Stimulated activated naive CD8-positive, alpha-beta T cell treated with anti-CD3 and anti-CD28 coated beads, Interleukin-15, amount 100 ng/mL, for 72 hours (primary cell): ENCODE results near the gene SUMO4.

Source experiments
- ATAC-seq: fragments of 150-1000 bp; cut with Tn5 transposase; 2 replicates; pipeline ENCODE4 v1.10.0; 2021; ENCODE audit warnings: mild to moderate bottlenecking, moderate library complexity
- DNase-seq, 2 donors: peaks; one replicate each; pipeline ENCODE4 v3.0.0; 2021 to 2022
- H3K27ac Mint-ChIP-seq, 2 donors: one replicate each; pipeline ENCODE4 v1.8.0; 2022; ENCODE audit warnings: mild to moderate bottlenecking in 2 of 2, mixed read lengths in 2 of 2, moderate library complexity in 2 of 2
- H3K27me3 Mint-ChIP-seq: one replicate; pipeline ENCODE4 v1.8.0; 2022; ENCODE audit warnings: mixed read lengths
- H3K4me1 Mint-ChIP-seq: one replicate; pipeline ENCODE4 v1.8.0; 2022; ENCODE audit warnings: mild to moderate bottlenecking, mixed read lengths
- H3K4me3 Mint-ChIP-seq, 2 donors: one replicate each; pipeline ENCODE4 v1.8.0; 2022; ENCODE audit warnings: mild to moderate bottlenecking in 2 of 2, mixed read lengths in 2 of 2, moderate library complexity in 1 of 2
- H3K9me3 Mint-ChIP-seq, 2 donors: one replicate each; pipeline ENCODE4 v1.8.0; 2022; ENCODE audit warnings: mixed read lengths in 2 of 2

The SUMO4 gene

DNA sequence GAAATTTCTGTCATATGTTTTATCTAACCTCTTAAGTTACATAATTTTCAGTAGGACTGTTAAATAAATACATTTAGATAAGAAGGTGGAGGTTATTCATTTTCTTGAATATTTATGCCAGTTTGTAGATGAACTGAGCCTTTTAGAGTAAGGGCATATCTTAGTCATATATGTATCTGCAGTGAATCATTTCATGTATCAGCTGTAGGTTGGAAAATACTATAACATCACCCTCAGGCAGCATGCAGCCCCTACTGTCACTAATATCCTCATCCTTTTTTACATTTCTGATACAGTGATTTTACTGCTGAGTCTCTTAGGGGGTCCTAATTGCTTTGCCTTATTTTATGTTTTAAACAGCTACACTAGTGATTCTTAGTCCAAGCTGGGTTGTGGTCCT lies 19.5 kb upstream of the SUMO4 start:
- ATAC-seq = peak; percentile 98
- Mint-ChIP-seq H3K4me3 (no peak overlapping the region), H3K4me1 (peaks cover 60% of the 10 kb centered on the region), H3K9me3 (peaks cover 0 to under 1% of the 10 kb centered on the region in 2 donors), H3K27ac (no peak overlapping the region), H3K27me3 (no peaks in the 10 kb centered on the region)
- no peak for DNase-seq

DNA sequence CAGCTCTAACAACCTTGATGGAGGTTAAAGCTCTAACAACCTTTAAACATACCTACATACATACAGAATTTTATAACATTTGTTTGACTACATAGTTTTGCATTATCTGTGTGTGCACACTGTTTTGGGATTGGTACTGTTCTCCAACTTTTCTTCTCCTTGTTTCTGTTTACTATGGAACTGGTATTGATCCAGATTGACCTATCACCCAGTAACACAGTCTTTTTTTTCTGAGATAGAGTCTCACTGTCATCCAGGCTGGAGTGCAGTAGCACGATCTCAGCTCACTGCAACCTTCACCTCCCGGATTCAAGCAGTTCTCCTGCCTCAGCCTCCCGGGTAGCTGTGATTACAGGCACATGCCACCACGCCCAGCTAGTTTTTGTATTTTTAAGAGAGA lies 16.7 kb upstream of the SUMO4 start:
- no peaks in the 10 kb centered on the region for H3K27me3 Mint-ChIP-seq
- ATAC-seq (no peak), DNase-seq (no peak)
- H3K27ac Mint-ChIP-seq = peak overlapping the region in 1 of 2 donors; percentile 6
- peaks cover 69% of the 10 kb centered on the region for H3K4me1 Mint-ChIP-seq
- H3K9me3 Mint-ChIP-seq = peaks cover 16 to 17% of the 10 kb centered on the region in 2 donors
- no peak overlapping the region for H3K4me3 Mint-ChIP-seq

DNA sequence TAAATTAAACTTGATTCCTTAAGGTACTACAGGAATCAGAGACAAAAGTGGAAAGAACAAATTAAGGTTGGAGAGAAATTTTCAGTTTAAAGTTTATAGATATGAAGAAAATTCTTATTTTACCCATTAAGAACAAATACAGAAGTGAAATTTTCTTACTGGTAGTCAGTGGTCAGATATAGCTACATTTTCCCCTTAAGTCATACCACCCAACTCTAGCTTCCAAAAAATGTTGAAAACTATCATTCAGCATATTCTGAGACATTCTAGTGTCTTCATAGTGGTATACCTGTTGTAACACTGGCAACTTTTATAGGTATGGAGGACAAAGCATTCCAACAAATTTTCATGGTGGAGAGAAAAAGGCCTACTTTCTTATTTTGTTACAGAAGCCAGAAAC lies 15.6 kb upstream of the SUMO4 start:
- peaks cover 16 to 17% of the 10 kb centered on the region in 2 donors for H3K9me3 Mint-ChIP-seq
- no peak for ATAC-seq
- DNase-seq = no peak
- H3K4me3 Mint-ChIP-seq = no peak overlapping the region
- H3K27ac Mint-ChIP-seq = no peak overlapping the region
- H3K4me1 Mint-ChIP-seq = peaks cover 65% of the 10 kb centered on the region
- no peaks in the 10 kb centered on the region for H3K27me3 Mint-ChIP-seq

DNA sequence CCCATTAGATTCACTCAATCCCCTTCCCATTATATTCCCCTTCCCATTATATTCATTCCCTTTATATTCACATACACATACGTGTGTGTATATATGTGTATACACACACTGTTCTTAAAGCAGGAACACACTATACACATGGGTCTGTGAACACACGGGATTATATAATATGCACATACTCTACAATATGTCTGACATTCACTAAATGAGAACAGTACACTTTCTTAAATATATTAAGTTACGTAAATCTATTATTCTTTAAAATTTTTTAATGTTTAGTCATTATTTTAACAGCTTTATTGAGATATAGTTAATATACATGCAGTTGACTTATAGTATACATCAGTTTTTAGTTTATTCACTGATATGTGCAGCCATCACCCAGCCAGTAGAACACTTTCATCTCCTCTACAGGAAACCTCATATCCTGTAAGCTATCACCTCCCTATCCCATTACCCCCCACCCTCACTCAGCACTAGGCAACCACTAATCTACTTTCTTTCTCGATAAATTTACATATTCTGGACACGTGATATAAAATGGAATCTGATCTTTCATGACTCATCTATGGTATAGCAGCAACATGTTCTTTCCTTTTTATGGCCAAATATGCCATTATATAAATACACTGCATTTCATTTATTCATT lies 13.9 kb upstream of the SUMO4 start:
- Mint-ChIP-seq H3K4me3 (no peak overlapping the region), H3K9me3 (peaks cover 16 to 17% of the 10 kb centered on the region in 2 donors), H3K27ac (no peak overlapping the region), H3K4me1 (peaks cover 66% of the 10 kb centered on the region), H3K27me3 (no peaks in the 10 kb centered on the region)
- ATAC-seq = peak; percentile 82
- DNase-seq = no peak

DNA sequence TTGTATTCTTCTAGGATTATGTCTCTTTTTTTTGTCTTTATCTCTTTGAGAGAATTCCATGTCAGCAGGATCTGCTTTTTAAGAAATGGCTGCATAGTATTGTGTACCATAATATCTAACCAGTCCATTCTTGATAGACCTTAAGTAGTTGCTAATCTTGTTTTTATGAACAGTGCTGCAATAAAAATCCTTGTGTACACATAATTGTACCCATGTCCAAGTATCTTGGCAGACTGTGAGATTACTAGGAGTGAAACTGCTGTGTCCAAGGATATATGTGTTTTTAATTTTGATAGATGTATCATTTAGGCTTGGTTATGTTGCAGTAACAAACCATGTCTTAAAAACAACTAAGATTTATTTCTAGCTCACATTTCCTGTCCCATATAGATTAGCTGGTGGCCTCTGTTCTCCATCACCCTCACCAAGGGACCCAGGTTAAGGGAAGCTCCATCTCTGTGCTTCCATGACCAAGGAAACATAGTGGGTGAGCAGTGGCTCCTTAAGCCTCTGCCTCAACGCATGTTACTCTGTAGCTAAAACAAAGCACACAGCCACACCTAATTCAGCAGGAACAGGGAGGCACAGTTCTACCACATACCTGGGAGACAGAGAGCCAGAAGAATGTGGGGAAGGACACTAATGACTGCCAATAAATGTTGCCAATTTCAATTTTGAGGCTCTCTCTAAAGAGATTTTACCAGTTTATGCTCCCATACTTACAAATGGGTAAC lies 12.1 kb upstream of the SUMO4 start:
- no peak for DNase-seq
- no peak for ATAC-seq
- Mint-ChIP-seq H3K4me3 (no peak overlapping the region), H3K4me1 (peaks cover 67% of the 10 kb centered on the region), H3K9me3 (peaks cover 16 to 17% of the 10 kb centered on the region in 2 donors), H3K27ac (no peak overlapping the region), H3K27me3 (no peaks in the 10 kb centered on the region)

DNA sequence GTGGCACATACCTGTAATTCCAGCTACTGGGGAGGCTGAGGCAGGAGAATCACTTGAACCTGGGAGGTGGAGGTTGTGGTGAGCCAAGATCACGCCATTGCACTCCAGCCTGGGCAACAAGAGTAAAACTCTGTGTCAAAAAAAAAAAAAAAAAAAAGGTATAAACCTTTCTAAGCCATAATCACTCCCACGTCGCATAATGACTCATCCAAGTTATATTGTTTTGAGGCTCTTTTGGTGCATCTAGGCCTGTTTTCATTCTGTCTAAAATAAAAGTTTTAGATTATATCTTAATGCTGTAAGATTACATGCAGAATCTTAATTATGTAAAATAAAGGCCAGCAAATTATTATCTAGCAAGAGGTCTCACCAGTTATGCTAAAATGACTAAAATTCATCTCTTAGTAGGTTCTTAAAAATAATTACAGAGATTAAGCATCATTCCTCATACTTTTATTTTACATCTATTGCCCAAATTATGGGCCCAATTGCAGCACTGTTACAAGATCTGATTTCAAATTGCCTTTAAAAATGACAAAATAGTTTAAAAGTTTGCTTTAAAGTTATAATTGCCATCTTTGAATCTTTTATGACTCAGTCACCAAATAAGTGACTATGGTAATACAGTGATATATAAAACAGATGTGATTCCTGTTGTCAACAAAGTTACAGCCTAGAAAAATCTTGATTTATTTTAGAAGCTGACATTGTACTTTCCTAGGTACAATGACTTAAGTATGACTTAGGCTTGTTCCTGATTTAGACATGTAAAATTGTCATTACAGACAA lies 10.4 kb upstream of the SUMO4 start:
- peaks cover 77% of the 10 kb centered on the region for H3K4me1 Mint-ChIP-seq
- no peak overlapping the region for H3K4me3 Mint-ChIP-seq
- H3K27me3 Mint-ChIP-seq = no peaks in the 10 kb centered on the region
- no peak overlapping the region for H3K27ac Mint-ChIP-seq
- no peak for DNase-seq
- peak; percentile 65 for ATAC-seq
- H3K9me3 Mint-ChIP-seq = peaks cover 16 to 17% of the 10 kb centered on the region in 2 donors

DNA sequence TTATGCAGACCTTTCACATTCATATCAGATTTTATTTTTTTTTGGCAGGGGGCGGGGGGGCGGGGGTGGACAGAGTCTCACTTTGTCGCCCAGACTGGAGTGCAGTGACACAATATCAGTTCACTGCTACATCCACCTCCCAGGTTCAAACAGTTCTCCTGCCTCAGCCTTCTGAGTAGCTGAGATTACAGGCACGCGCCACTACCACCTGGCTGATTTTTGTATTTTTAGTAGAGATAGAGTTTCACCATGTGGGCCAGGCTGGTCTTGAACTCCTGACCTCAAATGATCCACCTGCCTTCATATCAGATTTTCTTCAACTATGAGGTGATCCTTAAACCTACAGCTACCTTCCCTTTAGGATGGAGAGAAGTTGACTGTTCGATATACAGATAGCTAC lies 8.0 kb upstream of the SUMO4 start:
- ATAC-seq = no peak
- peaks cover 74% of the 10 kb centered on the region for H3K4me1 Mint-ChIP-seq

DNA sequence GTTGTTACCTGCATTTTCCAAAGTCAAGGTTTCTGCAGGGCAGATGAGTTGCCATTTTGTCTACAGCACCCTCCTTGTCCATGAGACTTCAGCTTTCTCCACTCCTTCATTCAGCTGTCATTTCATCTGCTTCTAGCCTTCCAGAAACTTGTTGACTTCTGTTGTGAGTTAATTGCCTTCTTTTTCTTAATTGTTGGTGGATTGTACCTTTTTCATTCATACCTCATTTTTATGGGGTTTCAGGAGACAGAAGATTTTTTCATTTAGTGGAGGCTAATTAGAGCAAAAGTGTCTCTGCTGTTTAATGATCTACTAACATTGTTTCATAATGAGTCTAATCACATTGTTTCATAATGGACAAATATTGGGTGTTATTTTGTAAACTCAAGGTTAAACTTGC lies 7.5 kb upstream of the SUMO4 start:
- Mint-ChIP-seq H3K27me3 (no peaks in the 10 kb centered on the region), H3K27ac (peak overlapping the region; percentile 3 to 9), H3K9me3 (no peaks in the 10 kb centered on the region), H3K4me1 (peaks cover 73% of the 10 kb centered on the region), H3K4me3 (no peak overlapping the region)
- ATAC-seq (no peak), DNase-seq (no peak)

More for the DNA sequence above, 8.0 kb upstream of the SUMO4 start:
- Mint-ChIP-seq H3K9me3 (peaks cover 2% of the 10 kb centered on the region in 2 donors), H3K4me3 (no peak overlapping the region), H3K27ac (no peak overlapping the region), H3K27me3 (no peaks in the 10 kb centered on the region)
- DNase-seq = no peak

DNA sequence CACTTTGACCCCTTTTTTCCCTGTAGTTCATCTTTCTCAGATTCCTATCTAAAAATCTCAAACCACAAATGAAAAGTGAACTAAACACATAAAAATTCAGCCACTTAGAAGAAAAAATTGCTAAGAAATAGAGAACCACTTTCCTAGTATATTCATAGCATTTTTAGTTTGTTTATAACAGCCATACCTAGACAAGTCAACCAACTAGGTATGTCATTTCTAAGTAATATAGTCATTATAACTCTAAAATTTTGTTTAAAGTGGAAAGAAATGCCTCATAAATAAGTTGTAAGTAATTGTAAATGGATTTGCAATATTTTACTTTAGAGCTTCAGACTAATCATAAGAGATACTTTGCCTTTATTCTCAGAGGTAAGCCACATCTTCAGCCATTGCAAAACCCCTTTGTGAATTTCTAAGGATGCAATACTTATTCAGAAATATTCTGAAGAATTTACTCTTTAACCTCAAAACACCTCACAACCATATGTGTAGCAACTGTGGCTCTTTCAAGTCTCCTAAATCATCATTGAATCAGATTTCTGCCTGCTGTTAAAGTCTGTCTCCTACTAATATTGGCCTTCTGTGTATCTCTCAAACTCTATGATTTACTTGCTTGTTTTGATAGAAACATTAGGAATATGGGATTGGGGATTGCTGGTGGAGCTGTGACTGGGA lies 6.9 kb upstream of the SUMO4 start:
- H3K27me3 Mint-ChIP-seq = no peaks in the 10 kb centered on the region
- no peak overlapping the region for H3K4me3 Mint-ChIP-seq
- H3K4me1 Mint-ChIP-seq = peaks cover 70% of the 10 kb centered on the region
- H3K27ac Mint-ChIP-seq = no peak overlapping the region
- no peak for DNase-seq
- no peaks in the 10 kb centered on the region for H3K9me3 Mint-ChIP-seq
- ATAC-seq = peak; percentile 60

DNA sequence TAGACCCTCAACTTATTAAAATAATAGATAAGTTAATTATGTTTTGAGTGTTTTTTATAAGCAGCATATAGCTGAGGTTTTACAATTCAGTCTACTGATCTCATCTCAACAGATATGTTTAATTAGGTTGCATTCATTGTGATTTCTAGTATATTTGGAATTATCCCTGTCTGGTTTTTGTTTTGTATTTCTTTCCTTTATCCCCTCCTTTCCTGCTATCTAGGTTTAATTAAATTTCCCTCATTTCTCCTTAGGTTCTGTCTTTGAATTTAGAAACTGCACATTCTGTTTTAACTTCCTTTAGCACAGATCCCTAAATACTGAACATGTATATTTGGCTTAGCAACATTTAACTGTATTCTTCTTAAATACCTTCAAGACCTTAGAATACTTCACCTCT lies 4.9 kb upstream of the SUMO4 start:
- H3K27ac Mint-ChIP-seq = peak overlapping the region in 1 of 2 donors; percentile 91
- ATAC-seq (no peak), DNase-seq (no peak)
- no peaks in the 10 kb centered on the region for H3K9me3 Mint-ChIP-seq
- H3K4me1 Mint-ChIP-seq = peaks cover 58% of the 10 kb centered on the region
- no peak overlapping the region for H3K4me3 Mint-ChIP-seq
- H3K27me3 Mint-ChIP-seq = no peaks in the 10 kb centered on the region

DNA sequence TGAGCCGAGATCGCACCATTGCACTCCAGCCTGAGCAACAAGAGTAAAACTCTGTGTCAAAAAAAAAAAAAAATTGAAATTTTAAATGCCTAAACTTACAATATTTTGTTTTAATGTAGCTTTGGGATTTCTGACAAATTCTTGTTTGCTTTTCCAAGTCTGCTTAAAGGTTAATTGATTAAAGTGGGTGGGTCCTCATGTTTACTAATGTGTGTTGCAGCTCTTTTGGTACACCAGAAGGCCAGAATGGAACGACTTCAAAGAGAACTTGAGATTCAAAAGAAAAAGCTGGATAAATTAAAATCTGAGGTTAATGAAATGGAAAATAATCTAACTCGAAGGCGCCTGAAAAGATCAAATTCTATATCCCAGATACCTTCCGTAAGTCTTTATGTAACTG lies 2.7 kb upstream of the SUMO4 start:
- Mint-ChIP-seq H3K27me3 (no peaks in the 10 kb centered on the region), H3K4me1 (peaks cover 49% of the 10 kb centered on the region), H3K27ac (no peak overlapping the region), H3K4me3 (no peak overlapping the region), H3K9me3 (no peaks in the 10 kb centered on the region)
- DNase-seq (no peak), ATAC-seq (no peak)

DNA sequence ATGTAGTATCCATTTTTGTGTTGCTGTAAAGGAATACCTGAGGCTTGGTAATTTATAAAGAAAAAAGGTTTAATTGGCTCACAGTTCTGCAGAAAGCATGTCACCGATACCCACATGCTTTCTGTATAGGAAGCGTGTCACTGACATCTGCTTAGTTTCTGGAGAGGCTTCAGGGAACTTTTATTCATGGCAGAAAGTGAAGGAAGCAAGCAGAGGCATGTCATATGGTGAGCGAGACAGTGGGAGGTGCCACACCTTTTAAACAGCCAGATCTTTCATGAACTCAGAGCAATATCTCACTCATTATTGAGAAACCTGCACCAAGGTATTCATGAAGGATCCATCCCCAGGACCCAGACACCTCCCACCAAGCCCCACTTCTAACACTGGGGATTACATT lies 3.5 kb downstream of the SUMO4 start:
- H3K9me3 Mint-ChIP-seq = no peaks in the 10 kb centered on the region
- H3K27ac Mint-ChIP-seq = peak overlapping the region in 1 of 2 donors; percentile 77
- no peaks in the 10 kb centered on the region for H3K27me3 Mint-ChIP-seq
- H3K4me3 Mint-ChIP-seq = no peak overlapping the region
- H3K4me1 Mint-ChIP-seq = peaks cover 40% of the 10 kb centered on the region
- DNase-seq (no peak), ATAC-seq (no peak)

DNA sequence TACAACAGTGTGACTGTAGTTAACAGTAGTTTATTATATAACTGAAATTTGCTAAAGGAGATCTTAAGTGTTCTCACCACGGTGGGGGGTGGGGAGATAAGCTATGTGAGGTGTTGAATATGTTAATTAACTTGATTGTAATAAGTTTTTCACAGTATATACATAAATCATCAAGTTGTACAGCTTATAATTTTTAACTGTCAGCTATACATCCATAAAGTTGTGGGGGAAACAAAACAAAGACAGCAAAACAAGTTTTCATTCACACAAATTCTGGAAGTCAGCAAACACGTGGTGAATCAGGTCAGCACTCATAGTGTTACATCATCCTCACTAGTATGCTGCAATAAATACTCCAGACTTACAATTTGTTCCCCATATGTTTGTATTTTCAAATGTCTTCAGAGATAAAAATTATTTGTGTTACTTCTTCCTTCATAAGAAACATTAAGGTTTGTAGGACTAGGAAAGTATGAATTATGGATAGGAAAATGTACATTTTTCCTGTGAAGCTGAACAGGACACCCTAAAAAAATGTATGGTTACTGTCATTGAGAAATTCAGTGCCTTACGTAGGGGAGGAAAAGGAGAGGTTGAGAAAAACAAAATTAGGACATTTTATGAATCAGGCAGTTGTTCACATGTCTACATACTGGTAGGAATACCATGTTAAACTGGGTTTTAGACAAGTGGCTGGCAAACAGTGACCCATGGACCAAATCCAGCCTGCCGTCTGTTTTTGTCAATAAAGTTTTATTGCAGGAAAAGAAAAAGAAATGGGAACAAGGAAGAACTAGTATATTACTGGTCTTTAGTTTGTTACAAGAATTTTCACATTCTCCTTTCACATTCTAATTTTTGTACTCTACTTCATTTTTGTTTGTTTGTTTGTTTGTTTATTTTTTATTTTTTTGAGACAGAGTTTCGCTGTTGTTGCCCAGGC lies 6.0 kb downstream of the SUMO4 start:
- H3K4me3 Mint-ChIP-seq = peak overlapping the region; percentile 17 to 30
- no peak for DNase-seq
- H3K27me3 Mint-ChIP-seq = no peaks in the 10 kb centered on the region

DNA sequence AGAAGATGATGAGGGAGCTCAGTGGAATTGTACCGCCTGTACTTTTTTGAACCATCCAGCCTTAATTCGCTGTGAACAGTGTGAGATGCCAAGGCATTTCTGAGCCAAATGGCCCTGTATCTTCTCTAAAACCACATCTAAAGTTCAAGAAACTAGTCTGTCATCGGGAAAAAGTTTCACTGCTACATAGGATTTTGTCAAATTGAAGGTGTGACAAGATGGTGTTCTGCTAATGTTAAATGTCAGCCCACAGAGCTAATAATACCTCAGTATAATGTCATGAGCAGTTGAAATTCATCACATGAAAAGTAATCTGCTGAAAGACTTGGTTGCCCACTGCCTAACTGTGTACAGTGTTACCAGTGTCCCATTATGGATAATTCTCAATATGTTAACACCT lies 9.6 kb downstream of the SUMO4 start:
- ATAC-seq (no peak), DNase-seq (no peak)
- no peak overlapping the region for H3K4me3 Mint-ChIP-seq
- no peak overlapping the region for H3K27ac Mint-ChIP-seq
- peaks cover under 1 to 1% of the 10 kb centered on the region in 2 donors for H3K9me3 Mint-ChIP-seq
- H3K4me1 Mint-ChIP-seq = peaks cover 19% of the 10 kb centered on the region
- H3K27me3 Mint-ChIP-seq = no peaks in the 10 kb centered on the region

More for the DNA sequence above, 6.0 kb downstream of the SUMO4 start:
- Mint-ChIP-seq H3K4me1 (peaks cover 40% of the 10 kb centered on the region), H3K27ac (peak overlapping the region; percentile 87 to 91), H3K9me3 (no peaks in the 10 kb centered on the region)
- peak; percentile 82 for ATAC-seq
